ENCODE measurements around the gene SORCS2. TPM values are rescaled to one million over a fixed set of nuclear protein-coding genes. Genes with fewer than 3 reads are reported as not detected.

SORCS2 gene
- total RNA-seq, 4 donors from 2014 or later, result 2.0 to 7.4 (median 3.6) TPM

DNA sequence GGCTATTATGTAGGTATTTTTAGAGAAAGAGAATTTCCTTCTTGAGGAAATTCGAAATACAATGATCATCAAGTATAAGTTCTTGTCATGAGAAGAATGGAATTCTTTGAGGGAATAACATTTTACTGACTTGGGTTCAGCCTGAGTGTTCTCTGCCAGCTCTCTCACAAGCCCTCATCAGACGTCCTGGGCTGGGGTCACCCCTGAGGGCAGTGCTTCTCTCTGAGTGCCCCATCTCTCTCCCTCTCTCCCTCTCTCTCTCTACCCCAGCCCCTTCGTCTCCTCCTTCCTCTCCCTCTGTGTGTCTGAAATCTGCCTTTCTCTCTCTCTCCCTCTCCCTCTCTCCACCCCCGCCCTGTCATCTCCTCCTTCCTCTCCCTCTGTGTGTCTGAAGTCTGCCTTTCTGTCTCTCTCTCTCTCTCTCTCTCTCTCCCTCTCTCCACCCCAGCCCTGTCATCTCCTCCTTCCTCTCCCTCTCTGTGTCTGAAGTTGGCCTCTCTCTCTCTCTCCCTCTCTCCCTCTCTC, 484.1 kb downstream of the SORCS2 start:
- Histone ChIP-seq H3K4me1 (peaks cover 0 to 9% (median 0%) of the 10 kb centered on the region in 3 donors), H3K4me3 (no peak overlapping the region), H3K36me3 (no peaks in the 10 kb centered on the region), H3K27me3 (no peaks in the 10 kb centered on the region), H3K9me3 (peaks cover 0 to 12% (median 0%) of the 10 kb centered on the region in 3 donors), H3K27ac (no peak overlapping the region)
- WGBS, 2 donors (ENCODE audit: low coverage in 1 of 2), result 37% methylated on average over 4 of the region's 4 CpGs
- TF ChIP-seq POLR2AphosphoS5 (IDR thresholded peaks at IDR 0.05), result no peak
- TF ChIP-seq, protein P1, sequence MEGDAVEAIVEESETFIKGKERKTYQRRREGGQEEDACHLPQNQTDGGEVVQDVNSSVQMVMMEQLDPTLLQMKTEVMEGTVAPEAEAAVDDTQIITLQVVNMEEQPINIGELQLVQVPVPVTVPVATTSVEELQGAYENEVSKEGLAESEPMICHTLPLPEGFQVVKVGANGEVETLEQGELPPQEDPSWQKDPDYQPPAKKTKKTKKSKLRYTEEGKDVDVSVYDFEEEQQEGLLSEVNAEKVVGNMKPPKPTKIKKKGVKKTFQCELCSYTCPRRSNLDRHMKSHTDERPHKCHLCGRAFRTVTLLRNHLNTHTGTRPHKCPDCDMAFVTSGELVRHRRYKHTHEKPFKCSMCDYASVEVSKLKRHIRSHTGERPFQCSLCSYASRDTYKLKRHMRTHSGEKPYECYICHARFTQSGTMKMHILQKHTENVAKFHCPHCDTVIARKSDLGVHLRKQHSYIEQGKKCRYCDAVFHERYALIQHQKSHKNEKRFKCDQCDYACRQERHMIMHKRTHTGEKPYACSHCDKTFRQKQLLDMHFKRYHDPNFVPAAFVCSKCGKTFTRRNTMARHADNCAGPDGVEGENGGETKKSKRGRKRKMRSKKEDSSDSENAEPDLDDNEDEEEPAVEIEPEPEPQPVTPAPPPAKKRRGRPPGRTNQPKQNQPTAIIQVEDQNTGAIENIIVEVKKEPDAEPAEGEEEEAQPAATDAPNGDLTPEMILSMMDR (IDR thresholded peaks at IDR 0.05), result no peak
- no peak for TF ChIP-seq POLR2A (IDR thresholded peaks at IDR 0.05)
- TF ChIP-seq EP300 (IDR thresholded peaks at IDR 0.05), result no peak
- ATAC-seq, result no peak

DNA sequence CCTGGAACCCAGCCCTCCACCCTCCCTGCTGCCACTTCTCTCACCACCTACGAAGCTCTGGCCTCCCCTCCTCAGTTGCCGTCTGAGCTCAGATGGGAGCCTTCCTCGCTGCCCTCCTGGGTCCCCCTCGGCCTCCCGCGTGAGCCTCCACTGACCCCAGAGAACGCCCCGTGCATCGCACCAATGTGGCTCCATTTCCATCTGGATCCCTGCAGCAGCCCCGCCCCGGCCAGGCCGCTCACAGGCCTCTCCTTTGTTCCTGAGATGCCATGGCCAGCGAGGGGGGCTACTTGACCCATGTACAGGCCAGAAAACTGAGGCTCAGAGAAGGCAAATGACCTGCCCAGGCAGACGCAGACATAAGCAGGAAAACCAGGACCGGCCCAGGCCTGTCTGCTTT, 484.7 kb downstream of the SORCS2 start:
- Histone ChIP-seq H3K9me3 (peaks cover 0 to 10% (median 0%) of the 10 kb centered on the region in 3 donors), H3K4me3 (no peak overlapping the region), H3K27me3 (no peaks in the 10 kb centered on the region), H3K27ac (no peak overlapping the region), H3K36me3 (no peaks in the 10 kb centered on the region), H3K4me1 (peaks cover 0 to 9% (median 0%) of the 10 kb centered on the region in 3 donors)
- WGBS, 2 donors (ENCODE audit: low coverage in 1 of 2), result 71 to 100% methylated on average over 2 to 9 of the region's 15 CpGs
- ATAC-seq, result no peak
- no peak for TF ChIP-seq EP300 (IDR thresholded peaks at IDR 0.05)
- TF ChIP-seq POLR2AphosphoS5 (IDR thresholded peaks at IDR 0.05), result no peak
- TF ChIP-seq, protein P1 (IDR thresholded peaks at IDR 0.05), result no peak
- no peak for TF ChIP-seq POLR2A (IDR thresholded peaks at IDR 0.05)

DNA sequence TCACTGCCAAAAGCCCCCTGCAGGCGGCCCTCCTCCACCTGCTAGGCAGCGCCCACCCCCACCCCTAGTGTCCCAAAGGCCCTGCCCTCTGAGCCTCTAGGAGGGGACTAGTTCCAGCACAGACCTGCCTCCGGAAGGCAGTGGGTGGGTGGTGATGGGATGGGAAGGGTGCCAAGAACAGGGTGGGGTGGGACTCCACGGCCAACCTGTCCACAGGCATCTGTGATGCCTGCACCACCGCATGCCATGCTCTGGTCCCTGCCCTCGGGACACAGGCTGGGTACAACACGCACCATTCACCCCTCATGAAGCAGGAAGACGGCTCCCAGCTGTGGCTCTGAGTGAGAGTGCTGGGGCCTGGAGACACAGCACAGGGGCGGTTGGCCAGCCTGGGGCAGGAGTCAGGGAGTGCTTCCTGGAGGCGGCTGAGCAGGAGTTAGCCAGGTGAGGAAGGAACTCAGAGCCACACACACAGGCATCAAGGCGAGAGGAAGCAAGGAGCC, 485.5 kb downstream of the SORCS2 start:
- Histone ChIP-seq H3K4me1 (peaks cover 0 to 9% (median 0%) of the 10 kb centered on the region in 3 donors), H3K27me3 (no peaks in the 10 kb centered on the region), H3K36me3 (peaks cover 0 to 5% of the 10 kb centered on the region in 2 donors), H3K9me3 (peaks cover 0 to 16% (median 0%) of the 10 kb centered on the region in 3 donors), H3K27ac (no peak overlapping the region), H3K4me3 (no peak overlapping the region)
- WGBS, 2 donors (ENCODE audit: low coverage in 1 of 2), result 67 to 70% methylated on average over 3 to 4 of the region's 11 CpGs
- TF ChIP-seq, protein P1 (IDR thresholded peaks at IDR 0.05), result no peak
- ATAC-seq, result no peak

DNA sequence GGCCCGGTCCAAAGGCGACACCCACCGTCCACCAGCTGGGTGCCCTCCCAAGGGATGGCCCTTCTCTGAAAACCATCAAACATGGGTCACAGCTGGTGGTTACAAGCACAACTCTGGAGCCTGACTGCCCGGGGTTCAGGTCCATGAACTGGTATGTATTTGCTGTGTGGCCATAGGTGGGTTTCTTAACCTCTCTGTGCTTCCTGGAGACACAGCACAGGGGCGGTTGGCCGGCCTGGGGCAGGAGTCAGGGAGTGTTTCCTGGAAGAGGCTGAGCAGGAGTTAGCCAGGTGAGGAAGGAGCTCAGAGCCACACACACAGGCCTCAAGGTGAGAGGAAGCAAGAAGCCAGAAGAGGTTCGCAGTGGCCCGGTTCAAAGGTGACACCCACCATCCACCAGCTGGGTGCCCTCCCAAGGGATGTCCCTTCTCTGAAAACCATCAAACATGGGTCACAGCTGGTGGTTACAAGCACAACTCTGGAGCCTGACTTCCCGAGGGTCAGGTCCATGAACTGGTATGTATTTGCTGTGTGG, 486.0 kb downstream of the SORCS2 start:
- ATAC-seq, result no peak
- Histone ChIP-seq H3K27me3 (no peaks in the 10 kb centered on the region), H3K9me3 (peaks cover 0 to 21% (median 0%) of the 10 kb centered on the region in 3 donors), H3K4me1 (peaks cover 0 to 9% (median 0%) of the 10 kb centered on the region in 3 donors), H3K4me3 (no peak overlapping the region), H3K27ac (no peak overlapping the region), H3K36me3 (peaks cover 0 to 11% of the 10 kb centered on the region in 2 donors)
- WGBS, 2 donors (ENCODE audit: low coverage in 1 of 2), result 95 to 100% methylated on average over 1 to 3 of the region's 9 CpGs
- TF ChIP-seq POLR2AphosphoS5 (IDR thresholded peaks at IDR 0.05) (no peak), POLR2A (IDR thresholded peaks at IDR 0.05) (no peak), EP300 (IDR thresholded peaks at IDR 0.05) (no peak)
- TF ChIP-seq, protein P1 (IDR thresholded peaks at IDR 0.05), result no peak
